Astrocyte of the cerebellum (primary cell): ENCODE measurements around the gene GIPR.
"Not testable (repeated sequence)": the region's sequence is repeated elsewhere in the genome, so short reads cannot be mapped to it uniquely, and the experiment has no call there.

Source experiments
- DNase-seq: peaks from one replicate; pipeline ENCODE4 v3.0.0-alpha.2; 2011; ENCODE audit warnings: low read depth
- H3K4me3 ChIP-seq: 2 replicates; pipeline ENCODE4 v1.5.1; 2011; ENCODE audit warnings: mild to moderate bottlenecking, low read depth, low read length, moderate library complexity
- CTCF ChIP-seq: IDR thresholded peaks from 2 replicates; pipeline ENCODE4 v1.5.1; 2012; ENCODE audit warnings: low read length, low read depth, moderate library complexity, mild to moderate bottlenecking; ENCODE audit errors: missing control alignments
- in situ Hi-C: cut with HindIII; loops from 2 replicates; pipeline ENCODE4 v1.10.0; 2017; ENCODE audit warnings: low sequenced_read_pairs

GIPR gene

DNA sequence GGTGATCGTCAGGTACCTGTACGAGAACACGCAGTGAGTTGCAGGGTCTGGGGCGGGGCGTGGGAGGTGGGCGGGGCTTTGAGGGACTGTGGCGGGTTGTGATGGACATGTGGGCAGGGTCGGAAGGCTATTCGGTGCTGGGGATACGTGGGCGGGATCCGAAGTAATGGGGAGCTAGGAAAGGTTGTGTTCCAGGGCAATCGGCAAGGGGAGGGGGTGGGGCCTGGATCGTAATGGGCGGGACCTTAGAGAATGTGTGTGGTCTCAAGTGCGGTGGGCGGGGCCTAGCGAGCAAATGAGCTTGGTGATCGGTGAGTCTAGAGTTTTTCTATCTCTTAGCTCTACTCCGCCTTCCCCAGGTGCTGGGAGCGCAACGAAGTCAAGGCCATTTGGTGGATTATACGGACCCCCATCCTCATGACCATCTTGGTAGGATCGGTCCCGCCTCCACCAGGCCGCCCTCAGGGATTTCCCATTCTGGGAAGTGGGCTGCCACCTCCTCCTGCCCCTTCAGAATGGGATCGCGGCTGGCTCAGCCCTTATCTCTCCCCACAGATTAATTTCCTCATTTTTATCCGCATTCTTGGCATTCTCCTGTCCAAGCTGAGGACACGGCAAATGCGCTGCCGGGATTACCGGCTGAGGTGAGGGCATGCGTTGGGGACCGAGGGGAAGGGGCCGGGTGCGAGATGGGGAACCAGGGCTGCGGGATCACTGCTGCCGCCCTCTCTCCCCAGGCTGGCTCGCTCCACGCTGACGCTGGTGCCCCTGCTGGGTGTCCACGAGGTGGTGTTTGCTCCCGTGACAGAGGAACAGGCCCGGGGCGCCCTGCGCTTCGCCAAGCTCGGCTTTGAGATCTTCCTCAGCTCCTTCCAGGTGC lies 9.6 kb downstream of the GIPR start:
- in situ Hi-C loops: no loop called here
- peak overlapping the region; percentile 4 for H3K4me3 ChIP-seq
- DNase-seq: peak; percentile 34
- peak; percentile 14 for TF ChIP-seq CTCF

DNA sequence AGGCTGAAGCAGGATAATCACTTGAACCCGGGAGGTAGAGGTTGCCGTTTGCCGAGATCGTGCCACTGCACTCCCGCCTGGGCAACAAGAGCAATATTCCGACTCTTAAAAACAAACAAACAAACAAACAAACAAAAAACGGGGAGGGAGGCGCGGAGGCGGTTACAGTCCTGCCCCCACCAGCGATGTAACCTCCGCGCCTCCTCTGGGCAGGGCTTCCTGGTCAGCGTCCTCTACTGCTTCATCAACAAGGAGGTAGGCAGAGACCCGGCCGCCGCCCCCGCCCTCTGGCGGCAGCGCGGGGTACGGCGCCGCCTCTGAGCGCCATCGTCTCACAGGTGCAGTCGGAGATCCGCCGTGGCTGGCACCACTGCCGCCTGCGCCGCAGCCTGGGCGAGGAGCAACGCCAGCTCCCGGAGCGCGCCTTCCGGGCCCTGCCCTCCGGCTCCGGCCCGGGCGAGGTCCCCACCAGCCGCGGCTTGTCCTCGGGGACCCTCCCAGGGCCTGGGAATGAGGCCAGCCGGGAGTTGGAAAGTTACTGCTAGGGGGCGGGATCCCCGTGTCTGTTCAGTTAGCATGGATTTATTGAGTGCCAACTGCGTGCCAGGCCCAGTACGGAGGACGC lies 13.5 kb downstream of the GIPR start:
- peak; percentile 92 for TF ChIP-seq CTCF
- peak overlapping the region; percentile 32 for H3K4me3 ChIP-seq
- in situ Hi-C loops: no loop called here
- DNase-seq: peak; percentile 39

DNA sequence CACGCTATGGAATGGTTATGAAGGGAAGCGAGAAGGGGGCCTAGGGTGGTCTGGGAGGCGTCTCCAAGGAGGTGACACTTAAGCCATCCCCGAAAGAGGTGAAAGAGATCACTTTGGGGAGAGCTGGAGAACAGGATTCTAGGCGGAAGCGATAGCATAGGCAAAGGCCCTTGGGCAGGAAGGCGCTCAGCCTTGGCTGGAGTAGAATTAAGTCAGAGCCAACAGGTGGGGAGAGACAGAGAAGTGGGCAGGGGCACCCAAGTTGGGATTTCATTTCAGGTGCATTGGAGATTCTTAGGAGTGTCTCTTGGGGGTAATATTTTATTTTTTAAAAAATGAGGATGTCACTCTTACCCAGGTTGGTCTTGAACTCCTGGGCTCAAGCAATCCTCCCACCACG lies 14.1 kb downstream of the GIPR start:
- TF ChIP-seq CTCF: no peak
- no peak overlapping the region for H3K4me3 ChIP-seq
- no peak for DNase-seq
- in situ Hi-C loops: no loop called here

- in situ Hi-C loops: no loop called here
- no peak for DNase-seq
- no peak for TF ChIP-seq CTCF
- no peak overlapping the region for H3K4me3 ChIP-seq
Measured at GRCh38 chr19:45682908-45683307, 14.9 kb downstream of the GIPR start.

GRCh38 chr19:45685045-45685444 lies 17.0 kb downstream of the GIPR start:
- in situ Hi-C loops, H3K4me3 ChIP-seq, DNase-seq: not testable (repeated sequence)

DNA sequence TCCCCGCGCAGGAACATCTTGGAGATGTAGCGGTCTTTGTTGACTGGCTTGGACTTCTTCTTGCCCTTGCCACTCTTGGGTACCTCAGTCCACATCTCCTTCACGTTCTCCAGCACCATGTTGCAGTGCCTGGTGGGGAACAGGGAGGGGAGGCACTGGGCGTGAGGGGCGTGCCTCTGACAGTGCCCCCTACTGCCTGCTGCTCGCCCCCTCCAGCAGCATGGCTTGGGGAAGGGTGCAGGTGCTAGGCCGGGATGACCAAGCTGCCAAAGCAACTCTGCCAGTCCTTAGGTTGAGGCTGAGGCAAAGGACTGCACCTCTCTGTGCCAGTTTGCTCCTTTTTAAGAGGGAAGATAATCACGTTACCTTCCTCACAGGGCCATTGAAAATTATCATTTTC lies 19.6 kb downstream of the GIPR start:
- in situ Hi-C loops: no loop called here
- no peak overlapping the region for H3K4me3 ChIP-seq
- no peak for DNase-seq
- TF ChIP-seq CTCF: no peak
